ENCODE results near the gene NKRF. TPM values are rescaled to one million over a fixed set of nuclear protein-coding genes. Genes with fewer than 3 reads are reported as not detected.
A peak's percentile ranks its signal among the peaks of the same experiment; 100 is the strongest.

NKRF gene
- total RNA-seq, 2 experiments from 2014 or later, result 10.7 to 20.7 TPM

- peaks cover 17% of the 10 kb centered on the region; the same call in 1 of the 2 replicates for H3K79me2 ChIP-seq (ENCODE audit: insufficient read depth, low read depth, low read length)
- intact Hi-C loops (cut with micrococcal nuclease; ENCODE audit: unreplicated experiment), result no loop called here
- DNase-seq (ENCODE audit: low spot score), result peak; percentile 21
- H3K9me2 ChIP-seq (ENCODE audit: insufficient read depth, low read length), result no peaks in the 10 kb centered on the region
- H3K4me1 ChIP-seq (ENCODE audit: insufficient read depth, low read length, poor library complexity, severe bottlenecking), result peaks cover 25% of the 10 kb centered on the region
- POLR2A ChIA-PET, result interaction anchor here (1.6 kb wide), 1 partner anchor 22 kb away, joined by 3 read pairs; no protein-coding TSS in a partner anchor
- no TSS peak for BruUV-seq (replicated peaks)
- H3K9me3 ChIP-seq (ENCODE audit: low read length), result no peaks in the 10 kb centered on the region
- H3K4me2 ChIP-seq (ENCODE audit: low read length), result peak overlapping the region; percentile 51; the same call in 1 of the 2 replicates
- no peak for TF ChIP-seq EZH2phosphoT487 (IDR thresholded peaks at IDR 0.05; ENCODE audit: borderline replicate concordance, low read depth, low read length)
- TF ChIP-seq CTCF (conservative IDR thresholded peaks at IDR 0.05; ENCODE audit: low read length), result no peak
- no peak overlapping the region for H2AFZ ChIP-seq (ENCODE audit: low read length)
- H3K36me3 ChIP-seq (ENCODE audit: insufficient read depth, low read length), result peaks cover 27% of the 10 kb centered on the region
- CTCF ChIA-PET (ENCODE audit: unreplicated experiment), result no interaction called here
- H3K27ac ChIP-seq (ENCODE audit: low read depth, low read length, poor library complexity, severe bottlenecking), result no peak overlapping the region
- 0 out of 2 replicates have a peak, but pooled peaks cover 4% of the 10 kb centered on the region for H4K20me1 ChIP-seq (ENCODE audit: insufficient read depth, low read length)
- H3K4me3 ChIP-seq (ENCODE audit: low read depth, low read length, poor library complexity, severe bottlenecking), result no peak overlapping the region
Measured at GRCh38 chrX:119579414-119579813, 26.8 kb downstream of the NKRF start.

GRCh38 chrX:119574394-119575266 is 31.6 kb downstream of the NKRF start, which contains the start of gene UBE2A:
Gene UBE2A (plus strand): TSS chrX:119574563. CDS start chrX:119574712, 149 bp downstream.
- intact Hi-C loops (cut with micrococcal nuclease; ENCODE audit: unreplicated experiment), result loop anchor here (1.0 to 5.0 kb wide), 3 partner anchors 9 to 106 kb away; partner anchors contain the start of genes SLC25A5 and STEEP1
- no peaks in the 10 kb centered on the region for H3K9me2 ChIP-seq (ENCODE audit: insufficient read depth, low read length)
- TF ChIP-seq CTCF (conservative IDR thresholded peaks at IDR 0.05; ENCODE audit: low read length) (peak; percentile 61), EZH2phosphoT487 (IDR thresholded peaks at IDR 0.05; ENCODE audit: borderline replicate concordance, low read depth, low read length) (no peak)
- peak within 1 kb of the TSS; percentile 73 for H3K27ac ChIP-seq (ENCODE audit: low read depth, low read length, poor library complexity, severe bottlenecking)
- ChIA-PET CTCF (ENCODE audit: unreplicated experiment) (no interaction called here), POLR2A (interaction anchor here (0.7 to 1.6 kb wide), 5 partner anchors 9 to 118 kb away, joined by 3 to 7 read pairs (median 3); partner anchors contain the start of genes SEPTIN6 and STEEP1)
- peak within 1 kb of the TSS; percentile 73 for H3K4me2 ChIP-seq (ENCODE audit: low read length)
- H2AFZ ChIP-seq (ENCODE audit: low read length), result peak within 1 kb of the TSS; percentile 81
- peaks cover 32% of the 10 kb centered on the region for H3K4me1 ChIP-seq (ENCODE audit: insufficient read depth, low read length, poor library complexity, severe bottlenecking)
- H3K4me3 ChIP-seq (ENCODE audit: low read depth, low read length, poor library complexity, severe bottlenecking), result peak within 1 kb of the TSS; percentile 87
- peak; percentile 94 for DNase-seq (ENCODE audit: low spot score)
- 0 out of 2 replicates have a peak, but pooled peaks cover 4% of the 10 kb centered on the region for H4K20me1 ChIP-seq (ENCODE audit: insufficient read depth, low read length)
- peaks cover 19% of the 10 kb centered on the region; the same call in 1 of the 2 replicates for H3K36me3 ChIP-seq (ENCODE audit: insufficient read depth, low read length)
- peaks cover 17% of the 10 kb centered on the region; the same call in 1 of the 2 replicates for H3K79me2 ChIP-seq (ENCODE audit: insufficient read depth, low read depth, low read length)
- no peaks in the 10 kb centered on the region for H3K9me3 ChIP-seq (ENCODE audit: low read length)
- BruUV-seq (replicated peaks), result no TSS peak

Measured in OCI-LY7 (cell line).